K562 (cell line): ENCODE data around the gene NUDT6. TPM values are rescaled to one million over a fixed set of nuclear protein-coding genes. Genes with fewer than 3 reads are reported as not detected.

ENCODE experiments used
- ARID3B ChIP-seq: fragments of 250-450 bp; sonication (Bioruptor Pico); IDR thresholded peaks from 2 replicates; pipeline ENCODE4 v1.4.0; 2020; ENCODE audit warnings: borderline replicate concordance
- CC2D1A ChIP-seq: fragments of 450-650 bp; IDR thresholded peaks from 2 replicates; pipeline ENCODE4 v1.6.1; 2017; ENCODE audit warnings: mild to moderate bottlenecking
- CREB5 ChIP-seq: fragments of 250-450 bp; sonication (Bioruptor Pico); IDR thresholded peaks from 2 replicates; pipeline ENCODE4 v1.5.0; 2020; ENCODE audit warnings: mild to moderate bottlenecking
- FOXJ3 ChIP-seq: sonication (generic); formaldehyde crosslinking; IDR thresholded peaks from 2 replicates; pipeline ENCODE4 v1.4.0; 2020; ENCODE audit warnings: mild to moderate bottlenecking, missing genetic modification reagents
- HDAC1 ChIP-seq, 2 experiments: fragments of 450-650 bp; IDR thresholded peaks; 2 replicates each; pipeline ENCODE4 v1.6.1; 2016 to 2017; ENCODE audit warnings: inconsistent platforms in 1 of 2, mild to moderate bottlenecking in 1 of 2, moderate library complexity in 1 of 2
- HNRNPLL ChIP-seq: fragments of 200-400 bp; formaldehyde crosslinking; IDR thresholded peaks from 2 replicates; pipeline ENCODE4 v1.6.1; 2017; ENCODE audit warnings: low read length, low read depth, mild to moderate bottlenecking; ENCODE audit not compliant: poor library complexity, severe bottlenecking
- KLF6 ChIP-seq: fragments of 250-450 bp; sonication (Bioruptor Pico); IDR thresholded peaks from 2 replicates; pipeline ENCODE4 v1.4.0; 2020; ENCODE audit warnings: mild to moderate bottlenecking, moderate library complexity, borderline replicate concordance
- NBN ChIP-seq: fragments of 450-650 bp; IDR thresholded peaks from 2 replicates; pipeline ENCODE4 v1.6.1; 2016; ENCODE audit warnings: low read depth, mild to moderate bottlenecking
- PHF8 ChIP-seq: fragments of 200-600 bp; sonication (generic); IDR thresholded peaks from 2 replicates; pipeline ENCODE4 v1.6.1; 2012; ENCODE audit warnings: mixed run types, mild to moderate bottlenecking, inconsistent platforms, low read length, moderate library complexity, borderline replicate concordance
- POLR2G ChIP-seq: fragments of 200-400 bp; formaldehyde crosslinking; IDR thresholded peaks from 2 replicates; pipeline ENCODE4 v1.6.1; 2017; ENCODE audit warnings: low read depth, mild to moderate bottlenecking, antibody characterized with exemption, low read length, moderate library complexity
- PRMT5 ChIP-seq: sonication (generic); formaldehyde crosslinking; IDR thresholded peaks from 2 replicates; pipeline ENCODE4 v1.5.0; 2020; ENCODE audit warnings: missing genetic modification reagents
- RFX1 ChIP-seq: fragments of 450-650 bp; IDR thresholded peaks from 2 replicates; pipeline ENCODE4 v1.6.1; 2016; ENCODE audit warnings: mild to moderate bottlenecking, moderate library complexity
- SMARCE1 ChIP-seq: fragments of 450-650 bp; IDR thresholded peaks from 2 replicates; pipeline ENCODE4 v1.7.1; 2016; ENCODE audit warnings: mild to moderate bottlenecking
- SRF ChIP-seq, 2 experiments: fragments of 250-450, 450-650 bp in 1 of 2; sonication (Bioruptor Pico) in 1 of 2; sonication (generic) in 1 of 2; formaldehyde crosslinking; IDR thresholded peaks; 2 replicates each; pipeline versions ENCODE4 v1.5.0 to v1.5.1; 2020 to 2022; ENCODE audit warnings: mild to moderate bottlenecking in 1 of 2, missing genetic modification reagents in 1 of 2
- SRSF3 ChIP-seq: fragments of 200-400 bp; formaldehyde crosslinking; IDR thresholded peaks from 2 replicates; pipeline ENCODE4 v1.6.1; 2016; ENCODE audit warnings: mild to moderate bottlenecking, low read length, moderate library complexity; ENCODE audit not compliant: insufficient read depth
- TOE1 ChIP-seq, 2 experiments: fragments of 450-650 bp in 1 of 2; sonication (generic) in 1 of 2; formaldehyde crosslinking in 1 of 2; IDR thresholded peaks; 2 replicates each; pipeline versions ENCODE4 v1.7.1 to v1.8.0; 2016 to 2022; ENCODE audit warnings: borderline replicate concordance in 2 of 2, mild to moderate bottlenecking in 2 of 2, antibody characterized with exemption in 1 of 2, inconsistent platforms in 1 of 2, low read depth in 1 of 2, missing genetic modification reagents in 1 of 2, moderate library complexity in 1 of 2
- WHSC1 ChIP-seq: IDR thresholded peaks from one replicate; pipeline ENCODE4 v1.6.1; 2012; ENCODE audit warnings: low read length, control low read depth, inconsistent platforms
- XRCC3 ChIP-seq: fragments of 450-650 bp; IDR thresholded peaks from 2 replicates; pipeline ENCODE4 v1.6.1; 2017; ENCODE audit warnings: mild to moderate bottlenecking, moderate library complexity
- ZMIZ1 ChIP-seq, 2 experiments: fragments of 150-350 bp in 1 of 2; IDR thresholded peaks; 2 replicates each; pipeline ENCODE4 v1.6.1; 2012 to 2016; ENCODE audit warnings: low read depth in 2 of 2, low read length in 2 of 2, mild to moderate bottlenecking in 1 of 2, moderate library complexity in 1 of 2
- ZNF174 ChIP-seq: fragments of 250-450 bp; sonication (Bioruptor Pico); IDR thresholded peaks from 2 replicates; pipeline ENCODE4 v1.4.0; 2020; ENCODE audit warnings: mild to moderate bottlenecking
- ZNF316 ChIP-seq: fragments of 450-650 bp; IDR thresholded peaks from 2 replicates; pipeline ENCODE4 v1.6.1; 2016
- polyA plus RNA-seq, 8 experiments: library from polyadenylated mRNA; depleted of rRNA in 4 of 8; stranded (reverse) in 5 of 8; unstranded in 3 of 8; fragments of >200 nt; fragmentation: Nextera tagmentation in 2 of 8; fragmentation: Illumina TruSeq in 1 of 8; extraction: Ambion mirVana in 2 of 8; extraction: Trizol in 1 of 8; gene quantifications; 2 replicates each; pipeline versions ENCODE4 v1.2.1 to v1.2.3, GENCODE V29; 2011 to 2014; ENCODE audit warnings: inconsistent platforms in 1 of 8, missing spikeins in 1 of 8
- total RNA-seq, 7 experiments: library from RNA; depleted of rRNA in 6 of 7; stranded (reverse); fragments of >200 nt in 6 of 7; fragmentation: Illumina TruSeq in 2 of 7; extraction: Trizol in 2 of 7; gene quantifications; 2 replicates each; pipeline versions ENCODE4 v1.2.1 to v1.2.3, GENCODE V29; 2011 to 2021; ENCODE audit warnings: low replicate concordance in 1 of 7

Gene NUDT6
- total and polyA plus RNA-seq, 9 of the 15 experiments (the other 6 are each of a cell fraction or from before 2014, with no cell fraction given): 9.4 to 18.1 (median 13.4) TPM

GRCh38 chr4:122921971-122922876, at the start of gene NUDT6 (continued):
- TF ChIP-seq HNRNPLL (peak; percentile 57), POLR2G (peak; percentile 83), NBN (no peak), RFX1 (no peak), KLF6 (CRISPR knock-in tag) (no peak), SRSF3 (no peak), FOXJ3 (no peak), ZMIZ1 (IDR thresholded peaks at IDR 0.05; ENCODE audit: low read depth in 2 of 2, low read length in 2 of 2) (no peak), SRF (CRISPR knock-in tag; IDR thresholded peaks at IDR 0.05) (no peak), PRMT5 (0 out of 2 replicates have a peak, but pooled peaks have one; percentile 45), HDAC1 (IDR thresholded peaks at IDR 0.05) (peak in 1 of 2 experiments; percentile 32; a peak in 1 of 4 replicates), XRCC3 (no peak), TOE1 (IDR thresholded peaks at IDR 0.05; ENCODE audit: borderline replicate concordance) (no peak), TOE1 (CRISPR knock-in tag; IDR thresholded peaks at IDR 0.05; ENCODE audit: borderline replicate concordance, low read depth) (0 out of 2 replicates have a peak, but pooled peaks have one; percentile 8), ZNF174 (CRISPR knock-in tag) (0 out of 2 replicates have a peak, but pooled peaks have one; percentile 20), ARID3B (no peak), ZNF316 (no peak), WHSC1 (no peak), PHF8 (peak; percentile 62; the same call in 1 of the 2 replicates), CREB5 (CRISPR knock-in tag) (no peak), SMARCE1 (0 out of 2 replicates have a peak, but pooled peaks have one; percentile 11), CC2D1A (no peak)
